GM12891 (cell line): Measurements from ENCODE around the gene HES7. TPM values are rescaled to one million over a fixed set of nuclear protein-coding genes. Genes with fewer than 3 reads are reported as not detected.
"Not testable (repeated sequence)": the region's sequence is repeated elsewhere in the genome, so short reads cannot be mapped to it uniquely, and the experiment has no call there.

ENCODE experiments used
- DNase-seq: peaks from one replicate; pipeline ENCODE4 v3.0.0; 2011; ENCODE audit warnings: low spot score; ENCODE audit not compliant: insufficient read length
- FAIRE-seq: peaks from 2 replicates; lab custom pipeline; 2011; peaks lifted over from hg19 to GRCh38; lab: Jason Lieb, UNC
- PAX5 ChIP-seq: IDR thresholded peaks from 2 replicates; pipeline ENCODE4 v1.6.1; 2011; ENCODE audit warnings: low read length, moderate library complexity, mild to moderate bottlenecking; ENCODE audit not compliant: insufficient read depth, severe bottlenecking
- POLR2A ChIP-seq: IDR thresholded peaks from 2 replicates; pipeline ENCODE4 v1.6.1; 2011; ENCODE audit warnings: low read depth, low read length, control low read depth
- POLR2AphosphoS5 ChIP-seq: IDR thresholded peaks from 2 replicates; pipeline ENCODE4 v1.6.1; 2011; ENCODE audit warnings: low read depth, low read length, control low read depth
- POU2F2 ChIP-seq: IDR thresholded peaks from 2 replicates; pipeline ENCODE4 v1.6.1; 2011; ENCODE audit warnings: low read depth, mild to moderate bottlenecking, control low read depth, low read length, moderate library complexity
- SPI1 ChIP-seq: IDR thresholded peaks from 2 replicates; pipeline ENCODE4 v1.6.1; 2011; ENCODE audit warnings: low read depth, low read length, control low read depth
- TAF1 ChIP-seq: IDR thresholded peaks from 2 replicates; pipeline ENCODE4 v1.6.1; 2011; ENCODE audit warnings: low read depth, low read length, control low read depth
- polyA plus RNA-seq: library from polyadenylated mRNA; unstranded; fragments of >200 nt; gene quantifications from one replicate; pipeline ENCODE4 v1.2.1, GENCODE V29; 2012; ENCODE audit warnings: low read depth, missing spikeins, inconsistent platforms; ENCODE audit not compliant: missing spikeins

The HES7 gene
- 0.39 TPM for polyA plus RNA-seq

DNA sequence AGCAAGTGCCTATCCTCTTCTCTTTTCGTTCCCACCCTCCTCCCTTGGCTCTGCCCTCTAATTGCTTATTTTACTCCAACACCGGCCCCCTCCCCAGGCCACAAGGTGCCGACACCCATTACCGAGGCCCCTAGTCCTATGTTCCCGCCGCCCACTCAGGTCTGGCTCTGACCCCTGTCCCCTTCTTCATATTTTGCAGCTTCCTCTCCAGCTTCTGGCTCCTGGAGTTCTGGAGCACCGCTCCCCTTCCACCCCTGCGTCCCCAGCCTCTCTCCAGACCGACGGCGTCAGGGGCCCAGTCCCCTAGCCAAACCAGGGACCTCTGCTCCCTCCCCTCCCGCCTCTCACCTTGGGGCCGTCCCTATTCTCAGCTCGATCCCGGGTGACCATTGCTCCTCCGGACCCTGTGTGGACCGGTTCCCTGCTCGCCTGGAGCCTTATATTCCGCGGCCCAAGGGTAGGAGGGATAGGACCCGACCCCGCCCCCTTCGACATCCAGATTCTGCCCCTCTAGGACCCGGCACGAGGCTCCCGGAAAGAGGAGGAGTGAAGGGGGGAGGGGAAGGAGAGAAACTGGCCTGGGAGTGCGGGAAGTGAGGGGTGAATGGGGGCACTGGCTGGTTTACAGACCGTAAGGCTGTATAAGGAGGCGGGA is at the start of gene HES7:
Gene HES7, minus strand, starts transcription at position 412 of the 655 bp plus-strand sequence. Its CDS starts 22 bp downstream, at position 390.
- FAIRE-seq, result no peak
- no peak for DNase-seq
- TF ChIP-seq POLR2A (no peak), SPI1 (no peak)

- no peak for DNase-seq
- peak; percentile 93 for FAIRE-seq
- peak; percentile 40; the same call in 1 of the 2 replicates for TF ChIP-seq SPI1
- TF ChIP-seq TAF1, result peak; percentile 92
- peak; percentile 100 for TF ChIP-seq POLR2AphosphoS5
- TF ChIP-seq POU2F2, result peak; percentile 99
- TF ChIP-seq PAX5, result peak; percentile 37
- peak; percentile 100 for TF ChIP-seq POLR2A
Observed at GRCh38 chr17:8173056-8173870, 49.4 kb upstream of the HES7 start.

DNA sequence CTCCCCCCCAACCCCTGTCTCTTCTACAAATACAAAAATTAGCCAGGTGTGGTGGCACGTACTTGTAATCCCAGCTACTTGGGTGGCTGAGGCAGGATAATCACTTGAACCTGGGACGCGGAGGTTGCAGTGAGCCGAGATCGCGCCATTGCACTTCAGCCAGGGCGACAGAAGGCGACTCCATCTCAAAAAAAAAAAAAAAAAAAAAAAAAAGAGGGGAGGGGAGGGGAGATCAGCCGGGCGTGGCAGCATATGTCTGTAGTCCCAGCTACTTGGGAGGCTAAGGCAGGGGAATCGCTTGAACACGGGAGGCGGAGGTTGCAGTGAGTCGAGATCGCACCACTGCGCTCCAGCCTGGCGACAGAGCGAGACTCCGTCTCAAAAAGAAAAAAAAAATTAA is 46.3 kb upstream of the HES7 start:
- FAIRE-seq, DNase-seq: not testable (repeated sequence)

DNA sequence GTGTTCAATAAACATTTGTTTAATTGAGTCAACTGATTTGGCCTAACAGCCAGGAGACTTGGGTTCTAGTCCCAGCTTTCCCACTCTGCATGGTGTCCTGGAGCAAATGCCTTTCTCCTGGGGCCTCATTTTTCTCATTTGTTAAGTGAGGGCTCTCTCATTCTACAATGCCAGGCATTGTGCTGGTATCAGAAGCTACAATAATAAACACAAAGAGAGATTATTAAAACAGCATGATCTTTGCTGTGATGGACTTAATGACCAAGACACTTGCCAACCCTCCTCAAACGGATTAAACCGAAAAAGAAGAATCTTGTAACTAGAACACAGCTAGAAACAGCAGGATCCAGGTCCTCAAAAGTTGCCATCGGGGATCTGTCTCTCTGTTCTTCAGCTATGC is 43.6 kb upstream of the HES7 start:
- no peak for DNase-seq
- TF ChIP-seq POU2F2, result no peak
- no peak for TF ChIP-seq POLR2A
- TF ChIP-seq TAF1, result no peak
- TF ChIP-seq SPI1, result no peak
- no peak for TF ChIP-seq PAX5
- TF ChIP-seq POLR2AphosphoS5, result no peak
- FAIRE-seq, result no peak

DNA sequence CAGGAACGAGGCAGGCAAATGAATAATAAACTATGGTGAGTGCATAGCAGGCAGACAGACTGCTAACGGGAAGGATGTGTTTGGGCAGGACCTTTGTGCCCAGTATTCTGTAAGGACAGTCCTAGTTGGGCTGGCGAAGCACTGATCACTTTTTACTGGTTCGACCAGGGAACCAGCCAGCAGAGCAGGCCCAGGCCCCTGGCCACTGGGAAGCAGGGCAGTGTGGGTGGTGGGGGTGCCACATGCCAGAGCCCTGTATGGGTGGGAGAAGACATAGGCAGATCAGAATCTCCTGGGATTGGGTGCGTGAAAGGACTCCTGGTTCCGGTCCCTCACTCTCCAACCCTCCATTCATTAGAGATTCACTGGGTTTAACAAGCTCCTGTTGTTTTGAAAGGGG is 42.8 kb upstream of the HES7 start:
- FAIRE-seq, result no peak
- no peak for DNase-seq
- TF ChIP-seq POLR2A (no peak), POLR2AphosphoS5 (no peak), SPI1 (no peak), TAF1 (no peak), PAX5 (no peak), POU2F2 (no peak)

- no peak for FAIRE-seq
- no peak for DNase-seq
- TF ChIP-seq POLR2AphosphoS5 (no peak), TAF1 (no peak), POLR2A (no peak), SPI1 (no peak), PAX5 (no peak), POU2F2 (no peak)
Observed at GRCh38 chr17:8164815-8165131, 40.9 kb upstream of the HES7 start.

DNA sequence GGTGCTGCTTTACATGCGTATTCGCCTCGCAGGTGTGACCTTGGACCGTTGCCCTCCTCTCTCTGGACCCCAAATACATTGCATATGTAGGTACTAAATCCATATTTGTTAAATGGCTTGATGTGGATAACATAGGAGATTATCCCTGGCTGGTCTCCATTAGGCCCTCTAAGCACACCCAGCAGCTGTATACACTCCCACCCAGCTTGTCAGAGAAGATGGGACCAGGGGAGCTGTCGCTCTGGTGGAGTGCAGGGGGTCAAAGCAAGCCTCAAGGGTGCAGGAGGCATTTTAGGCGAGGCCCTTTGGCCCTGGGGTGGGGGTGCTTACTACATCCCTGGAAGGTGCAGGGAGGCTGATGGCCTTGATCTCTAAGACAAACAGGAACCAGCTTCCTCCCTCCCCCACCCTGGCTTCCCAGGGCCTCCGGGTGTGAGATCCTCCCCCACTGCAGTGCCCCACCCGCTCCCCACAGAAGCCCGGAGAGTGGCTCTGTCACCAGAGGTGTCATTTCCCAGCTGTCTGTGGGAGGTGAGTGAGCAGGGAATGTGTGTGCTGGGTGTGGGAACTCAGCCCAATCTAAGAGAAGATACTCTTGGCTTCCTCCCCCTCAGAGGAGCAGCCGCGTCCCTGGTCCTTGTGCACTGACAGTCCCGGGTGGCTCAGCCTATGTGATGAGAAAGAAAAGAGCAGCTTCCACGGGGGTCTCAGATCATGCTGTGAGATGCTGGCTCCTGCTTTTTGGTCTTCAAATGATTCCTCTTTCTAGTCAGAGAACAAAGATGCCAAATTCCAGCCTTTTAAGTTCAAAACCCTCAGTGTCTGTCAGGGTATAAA is 40.3 kb upstream of the HES7 start:
- DNase-seq (no peak), FAIRE-seq (peak; percentile 41)
- TF ChIP-seq POLR2A (no peak), PAX5 (no peak), POLR2AphosphoS5 (no peak), SPI1 (no peak), POU2F2 (no peak), TAF1 (no peak)

GRCh38 chr17:8162997-8163977 is 39.4 kb upstream of the HES7 start:
- TF ChIP-seq POLR2A (no peak), TAF1 (no peak), POU2F2 (no peak), PAX5 (no peak), SPI1 (no peak), POLR2AphosphoS5 (no peak)
- no peak for DNase-seq
- peak; percentile 40 for FAIRE-seq
